AG09309 (cell line): ENCODE results near the gene TBX2.

Source experiments
- DNase-seq: peaks from one replicate; pipeline ENCODE4 v3.0.0-alpha.2; 2010; ENCODE audit warnings: low read depth
- H3K4me3 ChIP-seq: 2 replicates; pipeline ENCODE4 v1.5.1; 2011; ENCODE audit warnings: mild to moderate bottlenecking, low read depth, low read length, moderate library complexity; ENCODE audit not compliant: control insufficient read depth
- CTCF ChIP-seq: IDR thresholded peaks from 2 replicates; pipeline ENCODE4 v1.5.1; 2011; ENCODE audit warnings: mild to moderate bottlenecking, low read depth, low read length, inconsistent platforms; ENCODE audit not compliant: insufficient read depth, control insufficient read depth; ENCODE audit errors: missing control alignments

Gene TBX2

GRCh38 chr17:61456061-61456681 is 56.5 kb downstream of the TBX2 start:
- no peak overlapping the region for H3K4me3 ChIP-seq
- TF ChIP-seq CTCF = no peak
- DNase-seq = no peak

- no peak overlapping the region for H3K4me3 ChIP-seq
- DNase-seq = no peak
- no peak for TF ChIP-seq CTCF
These were observed 57.1 kb downstream of the TBX2 start for GRCh38 chr17:61456688-61457225.

- DNase-seq = no peak
- H3K4me3 ChIP-seq = no peak overlapping the region
- TF ChIP-seq CTCF = no peak
These were observed 57.8 kb downstream of the TBX2 start for GRCh38 chr17:61457226-61457983.

GRCh38 chr17:61458000-61458399 is 58.4 kb downstream of the TBX2 start:
- no peak for DNase-seq
- no peak overlapping the region for H3K4me3 ChIP-seq
- no peak for TF ChIP-seq CTCF

GRCh38 chr17:61458421-61459141 is 58.9 kb downstream of the TBX2 start:
- no peak overlapping the region for H3K4me3 ChIP-seq
- TF ChIP-seq CTCF = no peak
- DNase-seq = no peak
